Duodenal mucosa (tissue), 2 donors: ENCODE data around the gene TBC1D21.

Experiments
- H3K27ac ChIP-seq: one replicate; pipeline ENCODE4 v1.7.0; 2013; ENCODE audit warnings: low read depth, low read length
- H3K27me3 ChIP-seq, 2 donors: one replicate each; pipeline ENCODE4 v1.7.0; 2013; ENCODE audit warnings: low read length in 2 of 2, control low read depth in 1 of 2; ENCODE audit not compliant: insufficient read depth in 2 of 2, control insufficient read depth in 1 of 2
- H3K36me3 ChIP-seq, 2 donors: one replicate each; pipeline ENCODE4 v1.7.0; 2013; ENCODE audit warnings: low read length in 2 of 2, control low read depth in 1 of 2; ENCODE audit not compliant: insufficient read depth in 2 of 2, control insufficient read depth in 1 of 2
- H3K4me1 ChIP-seq, 2 donors: one replicate each; pipeline ENCODE4 v1.7.0; 2013; ENCODE audit warnings: low read length in 2 of 2, control low read depth in 1 of 2; ENCODE audit not compliant: insufficient read depth in 2 of 2, control insufficient read depth in 1 of 2
- H3K4me3 ChIP-seq, 2 donors: one replicate each; pipeline ENCODE4 v1.7.0; 2013; ENCODE audit warnings: low read length in 2 of 2, low read depth in 1 of 2
- H3K9ac ChIP-seq, 2 donors: one replicate each; pipeline ENCODE4 v1.7.0; 2013; ENCODE audit warnings: low read length in 2 of 2, low read depth in 1 of 2
- H3K9me3 ChIP-seq, 2 donors: one replicate each; pipeline ENCODE4 v1.7.0; 2013; ENCODE audit warnings: low read length in 2 of 2, control low read depth in 1 of 2; ENCODE audit not compliant: control insufficient read depth in 1 of 2

Gene TBC1D21

DNA sequence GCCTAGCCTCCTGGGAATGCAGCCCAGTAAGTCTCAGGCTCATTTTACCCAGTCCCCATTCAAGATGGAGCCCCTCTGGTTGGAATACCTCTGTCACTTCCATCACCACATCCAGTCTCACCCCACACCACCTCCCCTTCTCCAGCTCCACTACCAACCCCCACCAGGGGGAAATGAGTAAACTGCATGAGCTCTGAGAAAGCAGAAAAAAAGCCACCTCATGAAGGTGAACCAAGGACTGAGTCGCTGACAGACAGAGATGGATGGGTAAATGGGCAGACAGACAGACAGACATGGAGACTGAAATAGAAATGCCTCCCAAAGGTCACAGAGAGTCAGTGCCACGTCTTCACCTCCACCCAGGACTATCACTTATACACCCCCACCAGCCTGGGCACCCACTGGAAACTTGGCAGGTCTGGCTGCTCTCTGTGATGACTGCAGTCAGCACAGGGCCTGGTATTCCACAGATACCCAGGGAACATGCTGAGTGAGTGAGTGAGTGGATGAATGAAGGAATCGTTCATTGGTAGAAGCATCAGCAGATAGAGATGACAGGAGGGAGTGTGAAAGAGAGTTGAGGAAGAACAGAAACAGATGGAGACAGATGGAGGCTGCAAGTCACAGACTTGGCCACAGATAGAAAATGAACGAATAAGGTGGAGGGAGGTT, 48.0 kb downstream of the TBC1D21 start:
- peaks cover 24 to 41% of the 10 kb centered on the region in 2 donors for H3K4me1 ChIP-seq

DNA sequence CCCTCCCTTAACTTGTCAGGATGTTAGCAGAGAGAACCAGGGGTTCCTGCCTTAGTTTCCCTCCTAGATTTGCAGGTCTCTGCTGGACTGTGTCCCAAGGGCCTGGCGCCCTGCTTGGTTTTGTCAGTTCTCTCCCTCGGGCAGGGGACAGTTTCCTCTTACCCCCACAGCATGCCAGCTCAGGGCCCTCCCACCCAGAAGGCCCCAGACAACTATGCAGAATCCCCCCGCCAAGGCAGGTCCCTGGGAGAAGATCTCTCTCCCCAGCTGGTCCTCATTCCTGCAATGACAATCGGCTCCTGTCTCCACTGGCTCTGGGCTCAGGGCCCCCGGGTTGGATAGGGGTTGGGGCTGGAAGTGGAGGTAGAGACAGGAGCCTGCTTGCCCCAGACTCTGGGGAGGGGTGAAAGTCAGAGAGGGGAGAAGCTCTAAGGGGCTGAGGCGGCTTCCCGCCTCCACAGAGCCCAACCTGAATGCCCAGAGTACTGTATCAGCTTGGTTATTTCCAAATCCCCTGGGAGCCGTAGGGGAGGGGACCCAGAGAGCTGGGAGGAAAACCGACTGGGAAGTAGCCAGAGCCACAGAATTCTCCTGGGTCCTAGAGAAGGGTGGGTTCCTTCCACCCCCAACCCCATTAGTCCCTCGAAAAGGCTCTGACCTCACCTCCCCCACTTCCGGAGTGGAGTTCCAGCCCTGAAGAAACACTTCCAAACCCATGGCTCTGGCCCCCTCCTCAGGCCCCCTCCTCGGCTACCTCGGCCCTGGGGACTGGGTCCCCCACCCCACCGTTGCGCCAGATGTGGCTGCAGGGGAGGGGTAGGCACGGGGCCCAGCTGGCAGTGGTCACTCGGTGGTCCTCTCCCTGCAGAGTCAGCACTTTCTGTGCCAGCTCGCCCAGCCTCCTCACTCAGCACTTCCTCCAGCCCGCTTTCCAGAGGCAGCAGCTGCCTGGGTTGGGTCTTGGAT, 49.1 kb downstream of the TBC1D21 start:
- H3K9ac ChIP-seq = no peak overlapping the region
- H3K27ac ChIP-seq = peak overlapping the region; percentile 42
- peaks cover 27 to 43% of the 10 kb centered on the region in 2 donors for H3K4me1 ChIP-seq

More for the DNA sequence above, 48.0 kb downstream of the TBC1D21 start:
- Histone ChIP-seq H3K4me3 (no peak overlapping the region), H3K36me3 (no peaks in the 10 kb centered on the region), H3K27me3 (no peaks in the 10 kb centered on the region), H3K9me3 (no peaks in the 10 kb centered on the region), H3K27ac (no peak overlapping the region), H3K9ac (no peak overlapping the region)

DNA sequence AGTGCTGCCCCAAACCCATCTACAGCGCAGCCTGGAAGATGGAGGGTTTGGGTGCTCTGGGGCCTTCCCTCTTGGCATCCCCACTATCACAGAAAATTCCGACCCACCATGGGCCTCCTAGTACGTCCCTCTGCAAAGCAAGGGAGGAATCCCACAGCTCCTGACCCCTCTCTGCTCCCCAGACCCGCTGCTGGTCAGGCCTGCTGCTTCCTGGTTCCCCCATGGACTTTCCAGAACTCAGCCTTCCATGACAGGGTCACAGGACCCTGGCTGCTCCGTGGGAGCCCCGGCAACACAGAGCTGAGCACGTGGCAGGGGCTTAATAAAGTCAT, 49.8 kb downstream of the TBC1D21 start:
- Histone ChIP-seq H3K27me3 (no peaks in the 10 kb centered on the region), H3K9me3 (no peaks in the 10 kb centered on the region), H3K27ac (peak overlapping the region; percentile 42), H3K36me3 (no peaks in the 10 kb centered on the region), H3K4me3 (no peak overlapping the region), H3K4me1 (peaks cover 31 to 46% of the 10 kb centered on the region in 2 donors), H3K9ac (no peak overlapping the region)

More for the DNA sequence above, 49.1 kb downstream of the TBC1D21 start:
- Histone ChIP-seq H3K9me3 (no peaks in the 10 kb centered on the region), H3K27me3 (no peaks in the 10 kb centered on the region), H3K4me3 (no peak overlapping the region), H3K36me3 (no peaks in the 10 kb centered on the region)

DNA sequence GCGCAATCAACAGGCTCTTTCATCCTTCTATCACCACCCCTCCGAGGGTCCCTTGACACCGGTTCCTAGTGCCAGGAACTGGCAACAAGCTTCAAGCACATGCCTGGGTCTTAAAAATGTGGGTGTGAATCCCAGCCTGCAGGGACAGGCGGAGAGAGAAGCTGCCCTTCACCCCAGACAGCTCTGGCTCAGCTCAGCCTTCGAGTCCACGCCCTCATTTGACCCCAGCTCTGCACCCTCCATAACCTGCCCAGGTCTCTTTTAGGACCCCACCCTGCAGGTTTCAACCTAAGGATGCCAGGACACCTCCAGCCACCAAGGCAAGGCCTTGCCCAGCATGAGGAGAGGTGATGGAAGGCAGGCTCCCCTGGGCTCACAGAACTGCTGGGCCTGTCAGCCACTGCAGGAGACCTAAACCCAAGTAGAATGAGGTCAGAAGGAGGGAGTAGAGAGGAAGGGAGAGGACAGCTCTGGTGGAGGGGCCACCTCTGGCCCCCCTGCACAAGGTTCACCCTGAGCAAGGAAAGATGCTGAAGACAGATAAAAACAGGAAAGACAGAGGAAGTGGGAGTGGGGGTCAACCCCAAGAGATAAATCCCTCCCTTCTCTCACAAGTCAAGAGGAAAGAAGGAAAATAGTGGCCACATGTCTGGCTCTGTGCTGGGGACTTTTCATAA, 50.3 kb downstream of the TBC1D21 start:
- H3K9ac ChIP-seq = no peak overlapping the region

DNA sequence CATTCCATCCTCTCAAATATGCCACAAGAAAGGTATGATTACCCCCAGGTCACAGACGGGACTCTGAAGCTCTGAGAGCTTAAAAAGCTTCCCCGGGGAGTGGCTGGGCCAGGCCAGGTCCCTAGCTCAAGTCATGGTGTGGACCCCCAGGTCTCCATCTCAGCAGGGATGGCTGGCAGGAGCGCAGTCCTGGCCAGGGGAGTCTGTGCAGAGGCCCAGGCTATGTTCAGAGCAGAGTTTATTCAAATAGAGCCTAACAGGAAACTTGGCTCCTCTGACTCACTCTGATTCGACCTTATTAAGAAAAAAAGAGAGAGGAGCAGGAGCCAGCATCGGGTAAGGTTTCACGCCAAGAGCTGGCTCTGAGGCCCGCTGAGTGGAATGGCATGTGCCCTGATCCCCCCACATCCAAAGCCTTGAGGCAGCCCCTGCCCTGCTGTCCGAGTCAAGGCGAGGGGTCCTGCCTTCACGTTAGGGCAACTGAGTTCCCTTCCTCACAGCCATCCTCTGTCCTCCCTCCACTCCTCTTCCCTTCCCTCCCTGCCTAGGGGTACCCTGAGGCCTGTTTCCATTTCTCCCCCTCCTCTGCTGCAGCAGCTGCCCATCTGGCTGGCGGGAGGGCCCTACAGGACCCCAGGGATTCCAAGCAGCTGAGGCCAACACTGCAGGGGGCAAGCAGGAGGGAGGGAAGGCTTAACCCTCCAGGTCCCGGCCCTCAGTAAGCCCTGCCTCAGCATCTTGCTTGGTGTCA, 51.0 kb downstream of the TBC1D21 start:
- Histone ChIP-seq H3K27ac (peak overlapping the region; percentile 50), H3K4me1 (peaks cover 33 to 48% of the 10 kb centered on the region in 2 donors), H3K9ac (peak overlapping the region in 1 of 2 donors; percentile 6), H3K4me3 (no peak overlapping the region), H3K36me3 (no peaks in the 10 kb centered on the region), H3K9me3 (no peaks in the 10 kb centered on the region), H3K27me3 (no peaks in the 10 kb centered on the region)

More for the DNA sequence above, 50.3 kb downstream of the TBC1D21 start:
- no peaks in the 10 kb centered on the region for H3K9me3 ChIP-seq
- H3K27ac ChIP-seq = no peak overlapping the region
- peaks cover 33 to 48% of the 10 kb centered on the region in 2 donors for H3K4me1 ChIP-seq
- no peaks in the 10 kb centered on the region for H3K27me3 ChIP-seq
- no peaks in the 10 kb centered on the region for H3K36me3 ChIP-seq
- H3K4me3 ChIP-seq = no peak overlapping the region

DNA sequence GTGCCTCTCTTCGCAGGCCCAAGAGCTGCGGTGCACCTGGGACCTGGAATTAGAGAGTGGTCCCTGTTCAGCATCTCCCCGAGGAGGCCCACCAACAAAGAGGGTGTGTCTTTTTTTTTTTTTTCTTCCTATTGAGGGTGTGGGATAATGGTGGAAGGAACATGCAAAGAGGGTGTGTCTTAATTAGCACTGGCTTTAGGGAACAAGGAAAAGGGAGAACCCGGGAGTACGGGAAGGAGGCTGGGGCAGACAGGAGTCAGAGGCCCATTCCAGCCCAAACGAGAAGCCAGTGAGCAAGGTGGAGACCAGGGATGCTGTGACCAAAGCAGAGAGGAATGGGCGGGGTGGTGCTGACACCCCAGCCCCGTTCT, 52.5 kb downstream of the TBC1D21 start:
- no peaks in the 10 kb centered on the region for H3K9me3 ChIP-seq
- no peaks in the 10 kb centered on the region for H3K27me3 ChIP-seq
- peak overlapping the region; percentile 68 to 70 for H3K4me3 ChIP-seq
- H3K27ac ChIP-seq = peak overlapping the region; percentile 36
- H3K36me3 ChIP-seq = no peaks in the 10 kb centered on the region
- H3K9ac ChIP-seq = peak overlapping the region in 1 of 2 donors; percentile 43
- peaks cover 33 to 45% of the 10 kb centered on the region in 2 donors for H3K4me1 ChIP-seq

DNA sequence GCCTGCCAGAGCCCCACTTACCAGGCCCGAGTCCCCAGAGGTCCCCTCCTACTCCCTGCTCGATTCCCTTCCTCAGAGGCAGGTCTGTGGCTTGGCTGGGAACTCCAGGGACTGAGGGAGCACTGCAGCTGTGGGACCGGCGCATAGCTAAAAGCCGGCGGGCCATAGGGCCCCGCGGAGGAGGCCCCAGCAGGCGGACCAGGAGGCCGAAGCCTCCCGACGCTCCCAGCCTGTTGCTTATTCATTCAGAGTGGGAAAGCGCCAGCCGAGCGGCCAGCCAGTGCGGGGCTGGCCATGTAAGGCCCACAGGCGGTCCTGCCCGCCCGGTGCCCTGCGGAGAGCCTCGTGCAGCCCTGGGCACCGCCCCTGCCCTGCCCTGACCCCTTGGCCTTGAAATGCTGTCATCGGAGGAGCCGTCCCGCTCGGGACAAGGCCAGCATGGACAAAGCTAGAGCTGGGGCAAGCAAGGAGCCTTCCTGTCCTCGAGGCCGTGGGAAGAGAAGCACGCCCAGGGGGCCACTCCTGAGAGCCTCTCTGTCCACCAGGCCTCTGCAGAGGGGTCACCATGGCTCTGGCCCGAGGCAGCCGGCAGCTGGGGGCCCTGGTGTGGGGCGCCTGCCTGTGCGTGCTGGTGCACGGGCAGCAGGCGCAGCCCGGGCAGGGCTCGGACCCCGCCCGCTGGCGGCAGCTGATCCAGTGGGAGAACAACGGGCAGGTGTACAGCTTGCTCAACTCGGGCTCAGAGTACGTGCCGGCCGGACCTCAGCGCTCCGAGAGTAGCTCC, 53.0 kb downstream of the TBC1D21 start, which contains the start of gene LOXL1:
TSS of gene LOXL1 (plus strand) at position 244 of the 784 bp plus-strand sequence. CDS start at position 566, 322 bp downstream.
- Histone ChIP-seq H3K9ac (peak within 1 kb of the TSS; percentile 54 to 64), H3K27me3 (no peaks in the 10 kb centered on the region), H3K9me3 (no peaks in the 10 kb centered on the region), H3K4me1 (peaks cover 33 to 45% of the 10 kb centered on the region in 2 donors), H3K27ac (peak within 1 kb of the TSS; percentile 39), H3K4me3 (peak within 1 kb of the TSS; percentile 68 to 70), H3K36me3 (no peaks in the 10 kb centered on the region)

DNA sequence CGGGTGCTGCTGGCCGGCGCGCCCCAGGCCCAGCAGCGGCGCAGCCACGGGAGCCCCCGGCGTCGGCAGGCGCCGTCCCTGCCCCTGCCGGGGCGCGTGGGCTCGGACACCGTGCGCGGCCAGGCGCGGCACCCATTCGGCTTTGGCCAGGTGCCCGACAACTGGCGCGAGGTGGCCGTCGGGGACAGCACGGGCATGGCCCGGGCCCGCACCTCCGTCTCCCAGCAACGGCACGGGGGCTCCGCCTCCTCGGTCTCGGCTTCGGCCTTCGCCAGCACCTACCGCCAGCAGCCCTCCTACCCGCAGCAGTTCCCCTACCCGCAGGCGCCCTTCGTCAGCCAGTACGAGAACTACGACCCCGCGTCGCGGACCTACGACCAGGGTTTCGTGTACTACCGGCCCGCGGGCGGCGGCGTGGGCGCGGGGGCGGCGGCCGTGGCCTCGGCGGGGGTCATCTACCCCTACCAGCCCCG, 53.7 kb downstream of the TBC1D21 start:
- peak overlapping the region; percentile 20 for H3K27ac ChIP-seq
- no peaks in the 10 kb centered on the region for H3K27me3 ChIP-seq
- H3K4me3 ChIP-seq = peak overlapping the region; percentile 68 to 70
- peak overlapping the region; percentile 54 for H3K9ac ChIP-seq
- H3K36me3 ChIP-seq = no peaks in the 10 kb centered on the region
- H3K4me1 ChIP-seq = peaks cover 33 to 43% of the 10 kb centered on the region in 2 donors
- H3K9me3 ChIP-seq = no peaks in the 10 kb centered on the region
